K562 (cell line): Measurements from ENCODE around the gene LLPH. TPM values are rescaled to one million over a fixed set of nuclear protein-coding genes. Genes with fewer than 3 reads are reported as not detected.

Experiments
- MCM5 ChIP-seq: fragments of 450-650 bp; IDR thresholded peaks from 2 replicates; pipeline ENCODE4 v1.6.1; 2016; ENCODE audit warnings: low read depth
- PHTF2 ChIP-seq: fragments of 250-450 bp; sonication (Bioruptor Pico); IDR thresholded peaks from 2 replicates; pipeline ENCODE4 v1.5.0; 2021; ENCODE audit warnings: mild to moderate bottlenecking
- PRPF4 ChIP-seq: fragments of 200-400 bp; formaldehyde crosslinking; IDR thresholded peaks from one replicate; pipeline ENCODE4 v1.6.1; 2017; ENCODE audit warnings: low read length, low read depth, mild to moderate bottlenecking; ENCODE audit not compliant: insufficient read depth, poor library complexity, severe bottlenecking
- TAF15 ChIP-seq: fragments of 200-400 bp; formaldehyde crosslinking; IDR thresholded peaks from 2 replicates; pipeline ENCODE4 v1.6.1; 2017; ENCODE audit warnings: mild to moderate bottlenecking, low read depth, low read length, moderate library complexity
- ZNF165 ChIP-seq: fragments of 250-450 bp; sonication (Bioruptor Pico); IDR thresholded peaks from 2 replicates; pipeline ENCODE4 v1.4.0; 2020; ENCODE audit warnings: borderline replicate concordance
- polyA plus RNA-seq, 8 experiments: library from polyadenylated mRNA; depleted of rRNA in 4 of 8; stranded (reverse) in 5 of 8; unstranded in 3 of 8; fragments of >200 nt; fragmentation: Nextera tagmentation in 2 of 8; fragmentation: Illumina TruSeq in 1 of 8; extraction: Ambion mirVana in 2 of 8; extraction: Trizol in 1 of 8; gene quantifications; 2 replicates each; pipeline versions ENCODE4 v1.2.1 to v1.2.3, GENCODE V29; 2011 to 2014; ENCODE audit warnings: inconsistent platforms in 1 of 8, missing spikeins in 1 of 8
- total RNA-seq, 7 experiments: library from RNA; depleted of rRNA in 6 of 7; stranded (reverse); fragments of >200 nt in 6 of 7; fragmentation: Illumina TruSeq in 2 of 7; extraction: Trizol in 2 of 7; gene quantifications; 2 replicates each; pipeline versions ENCODE4 v1.2.1 to v1.2.3, GENCODE V29; 2011 to 2021; ENCODE audit warnings: low replicate concordance in 1 of 7
- TF ChIP-seq, protein P1 (sequence below): fragments of 450-650 bp; IDR thresholded peaks from 2 replicates; pipeline ENCODE4 v1.6.1; 2016; ENCODE audit warnings: low read depth
- TF ChIP-seq, protein P2 (sequence below): fragments of 200-800 bp; sonication (Bioruptor generic); IDR thresholded peaks from 2 replicates; pipeline ENCODE4 v1.6.1; 2016; ENCODE audit warnings: missing genetic modification characterization, missing compliant biosample characterization
- TF ChIP-seq, protein P3 (sequence below): sonication (generic); formaldehyde crosslinking; IDR thresholded peaks from 2 replicates; pipeline ENCODE4 v1.8.0; 2022; ENCODE audit warnings: missing genetic modification reagents, mild to moderate bottlenecking, borderline replicate concordance
- TF ChIP-seq, protein P4 (sequence below), 2 experiments: fragments of 200-800 bp in 1 of 2; sonication (Bioruptor generic) in 1 of 2; sonication (generic) in 1 of 2; formaldehyde crosslinking in 1 of 2; IDR thresholded peaks in 1 of 2; conservative IDR thresholded peaks in 1 of 2; 2 replicates each; pipeline versions ENCODE4 v1.5.0 to v1.6.1; 2016 to 2020; ENCODE audit warnings: missing compliant biosample characterization in 1 of 2, missing genetic modification characterization in 1 of 2, missing genetic modification reagents in 1 of 2

The LLPH gene
- total and polyA plus RNA-seq, 9 of the 15 experiments (the other 6 are each of a cell fraction or from before 2014, with no cell fraction given): 19.1 to 87.3 (median 59.6) TPM

DNA sequence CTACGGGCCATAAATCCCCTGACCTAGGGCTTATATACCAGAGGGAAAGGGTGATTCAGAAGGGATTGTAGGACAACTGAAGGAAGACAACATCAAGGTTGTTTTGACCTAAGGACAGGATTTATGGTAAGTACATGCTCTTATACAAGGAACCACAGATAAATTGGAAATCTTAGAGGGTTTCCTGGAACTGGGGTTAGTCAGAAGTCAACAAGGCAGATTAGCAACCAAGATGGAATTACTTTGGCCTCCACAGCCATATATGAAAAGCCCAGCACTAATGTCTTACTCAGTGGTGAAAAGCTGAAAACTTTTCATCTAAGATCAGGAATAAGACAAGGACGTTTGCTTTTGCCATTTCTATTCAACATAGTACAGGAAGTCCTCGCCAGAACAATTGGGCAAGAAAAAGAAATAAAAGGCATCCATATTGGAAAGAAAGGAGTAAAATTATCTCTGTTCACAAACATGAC is 33.8 kb upstream of the LLPH start (continued):
- TF ChIP-seq ZNF165 (CRISPR knock-in tag) (no peak), PHTF2 (CRISPR knock-in tag) (no peak), MCM5 (no peak), TAF15 (no peak), PRPF4 (no peak)
- TF ChIP-seq, protein P1, sequence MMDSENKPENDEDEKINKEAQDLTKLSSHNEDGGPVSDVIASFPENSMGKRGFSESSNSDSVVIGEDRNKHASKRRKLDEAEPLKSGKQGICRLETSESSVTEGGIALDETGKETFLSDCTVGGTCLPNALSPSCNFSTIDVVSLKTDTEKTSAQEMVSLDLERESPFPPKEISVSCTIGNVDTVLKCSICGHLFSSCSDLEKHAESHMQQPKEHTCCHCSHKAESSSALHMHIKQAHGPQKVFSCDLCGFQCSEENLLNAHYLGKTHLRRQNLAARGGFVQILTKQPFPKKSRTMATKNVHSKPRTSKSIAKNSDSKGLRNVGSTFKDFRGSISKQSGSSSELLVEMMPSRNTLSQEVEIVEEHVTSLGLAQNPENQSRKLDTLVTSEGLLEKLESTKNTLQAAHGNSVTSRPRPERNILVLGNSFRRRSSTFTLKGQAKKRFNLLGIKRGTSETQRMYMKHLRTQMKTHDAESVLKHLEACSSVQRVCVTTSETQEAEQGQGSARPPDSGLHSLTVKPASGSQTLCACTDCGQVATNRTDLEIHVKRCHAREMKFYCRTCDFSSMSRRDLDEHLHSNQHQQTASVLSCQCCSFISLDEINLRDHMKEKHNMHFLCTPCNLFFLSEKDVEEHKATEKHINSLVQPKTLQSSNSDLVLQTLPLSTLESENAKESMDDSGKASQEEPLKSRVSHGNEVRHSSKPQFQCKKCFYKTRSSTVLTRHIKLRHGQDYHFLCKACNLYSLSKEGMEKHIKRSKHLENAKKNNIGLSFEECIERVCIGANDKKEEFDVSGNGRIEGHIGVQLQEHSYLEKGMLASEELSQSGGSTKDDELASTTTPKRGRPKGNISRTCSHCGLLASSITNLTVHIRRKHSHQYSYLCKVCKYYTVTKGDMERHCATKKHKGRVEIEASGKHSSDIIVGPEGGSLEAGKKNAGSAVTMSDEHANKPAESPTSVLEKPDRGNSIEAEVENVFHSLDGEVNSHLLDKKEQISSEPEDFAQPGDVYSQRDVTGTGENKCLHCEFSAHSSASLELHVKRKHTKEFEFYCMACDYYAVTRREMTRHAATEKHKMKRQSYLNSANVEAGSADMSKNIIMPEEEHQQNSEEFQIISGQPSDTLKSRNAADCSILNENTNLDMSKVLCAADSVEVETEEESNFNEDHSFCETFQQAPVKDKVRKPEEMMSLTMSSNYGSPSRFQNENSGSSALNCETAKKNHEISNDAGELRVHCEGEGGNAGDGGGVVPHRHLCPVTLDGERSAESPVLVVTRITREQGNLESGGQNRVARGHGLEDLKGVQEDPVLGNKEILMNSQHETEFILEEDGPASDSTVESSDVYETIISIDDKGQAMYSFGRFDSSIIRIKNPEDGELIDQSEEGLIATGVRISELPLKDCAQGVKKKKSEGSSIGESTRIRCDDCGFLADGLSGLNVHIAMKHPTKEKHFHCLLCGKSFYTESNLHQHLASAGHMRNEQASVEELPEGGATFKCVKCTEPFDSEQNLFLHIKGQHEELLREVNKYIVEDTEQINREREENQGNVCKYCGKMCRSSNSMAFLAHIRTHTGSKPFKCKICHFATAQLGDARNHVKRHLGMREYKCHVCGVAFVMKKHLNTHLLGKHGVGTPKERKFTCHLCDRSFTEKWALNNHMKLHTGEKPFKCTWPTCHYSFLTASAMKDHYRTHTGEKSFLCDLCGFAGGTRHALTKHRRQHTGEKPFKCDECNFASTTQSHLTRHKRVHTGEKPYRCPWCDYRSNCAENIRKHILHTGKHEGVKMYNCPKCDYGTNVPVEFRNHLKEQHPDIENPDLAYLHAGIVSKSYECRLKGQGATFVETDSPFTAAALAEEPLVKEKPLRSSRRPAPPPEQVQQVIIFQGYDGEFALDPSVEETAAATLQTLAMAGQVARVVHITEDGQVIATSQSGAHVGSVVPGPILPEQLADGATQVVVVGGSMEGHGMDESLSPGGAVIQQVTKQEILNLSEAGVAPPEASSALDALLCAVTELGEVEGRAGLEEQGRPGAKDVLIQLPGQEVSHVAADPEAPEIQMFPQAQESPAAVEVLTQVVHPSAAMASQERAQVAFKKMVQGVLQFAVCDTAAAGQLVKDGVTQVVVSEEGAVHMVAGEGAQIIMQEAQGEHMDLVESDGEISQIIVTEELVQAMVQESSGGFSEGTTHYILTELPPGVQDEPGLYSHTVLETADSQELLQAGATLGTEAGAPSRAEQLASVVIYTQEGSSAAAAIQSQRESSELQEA: no peak
- TF ChIP-seq, protein P2, sequence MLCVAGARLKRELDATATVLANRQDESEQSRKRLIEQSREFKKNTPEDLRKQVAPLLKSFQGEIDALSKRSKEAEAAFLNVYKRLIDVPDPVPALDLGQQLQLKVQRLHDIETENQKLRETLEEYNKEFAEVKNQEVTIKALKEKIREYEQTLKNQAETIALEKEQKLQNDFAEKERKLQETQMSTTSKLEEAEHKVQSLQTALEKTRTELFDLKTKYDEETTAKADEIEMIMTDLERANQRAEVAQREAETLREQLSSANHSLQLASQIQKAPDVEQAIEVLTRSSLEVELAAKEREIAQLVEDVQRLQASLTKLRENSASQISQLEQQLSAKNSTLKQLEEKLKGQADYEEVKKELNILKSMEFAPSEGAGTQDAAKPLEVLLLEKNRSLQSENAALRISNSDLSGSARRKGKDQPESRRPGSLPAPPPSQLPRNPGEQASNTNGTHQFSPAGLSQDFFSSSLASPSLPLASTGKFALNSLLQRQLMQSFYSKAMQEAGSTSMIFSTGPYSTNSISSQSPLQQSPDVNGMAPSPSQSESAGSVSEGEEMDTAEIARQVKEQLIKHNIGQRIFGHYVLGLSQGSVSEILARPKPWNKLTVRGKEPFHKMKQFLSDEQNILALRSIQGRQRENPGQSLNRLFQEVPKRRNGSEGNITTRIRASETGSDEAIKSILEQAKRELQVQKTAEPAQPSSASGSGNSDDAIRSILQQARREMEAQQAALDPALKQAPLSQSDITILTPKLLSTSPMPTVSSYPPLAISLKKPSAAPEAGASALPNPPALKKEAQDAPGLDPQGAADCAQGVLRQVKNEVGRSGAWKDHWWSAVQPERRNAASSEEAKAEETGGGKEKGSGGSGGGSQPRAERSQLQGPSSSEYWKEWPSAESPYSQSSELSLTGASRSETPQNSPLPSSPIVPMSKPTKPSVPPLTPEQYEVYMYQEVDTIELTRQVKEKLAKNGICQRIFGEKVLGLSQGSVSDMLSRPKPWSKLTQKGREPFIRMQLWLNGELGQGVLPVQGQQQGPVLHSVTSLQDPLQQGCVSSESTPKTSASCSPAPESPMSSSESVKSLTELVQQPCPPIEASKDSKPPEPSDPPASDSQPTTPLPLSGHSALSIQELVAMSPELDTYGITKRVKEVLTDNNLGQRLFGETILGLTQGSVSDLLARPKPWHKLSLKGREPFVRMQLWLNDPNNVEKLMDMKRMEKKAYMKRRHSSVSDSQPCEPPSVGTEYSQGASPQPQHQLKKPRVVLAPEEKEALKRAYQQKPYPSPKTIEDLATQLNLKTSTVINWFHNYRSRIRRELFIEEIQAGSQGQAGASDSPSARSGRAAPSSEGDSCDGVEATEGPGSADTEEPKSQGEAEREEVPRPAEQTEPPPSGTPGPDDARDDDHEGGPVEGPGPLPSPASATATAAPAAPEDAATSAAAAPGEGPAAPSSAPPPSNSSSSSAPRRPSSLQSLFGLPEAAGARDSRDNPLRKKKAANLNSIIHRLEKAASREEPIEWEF (CRISPR knock-in tag): no peak
- TF ChIP-seq, protein P3, sequence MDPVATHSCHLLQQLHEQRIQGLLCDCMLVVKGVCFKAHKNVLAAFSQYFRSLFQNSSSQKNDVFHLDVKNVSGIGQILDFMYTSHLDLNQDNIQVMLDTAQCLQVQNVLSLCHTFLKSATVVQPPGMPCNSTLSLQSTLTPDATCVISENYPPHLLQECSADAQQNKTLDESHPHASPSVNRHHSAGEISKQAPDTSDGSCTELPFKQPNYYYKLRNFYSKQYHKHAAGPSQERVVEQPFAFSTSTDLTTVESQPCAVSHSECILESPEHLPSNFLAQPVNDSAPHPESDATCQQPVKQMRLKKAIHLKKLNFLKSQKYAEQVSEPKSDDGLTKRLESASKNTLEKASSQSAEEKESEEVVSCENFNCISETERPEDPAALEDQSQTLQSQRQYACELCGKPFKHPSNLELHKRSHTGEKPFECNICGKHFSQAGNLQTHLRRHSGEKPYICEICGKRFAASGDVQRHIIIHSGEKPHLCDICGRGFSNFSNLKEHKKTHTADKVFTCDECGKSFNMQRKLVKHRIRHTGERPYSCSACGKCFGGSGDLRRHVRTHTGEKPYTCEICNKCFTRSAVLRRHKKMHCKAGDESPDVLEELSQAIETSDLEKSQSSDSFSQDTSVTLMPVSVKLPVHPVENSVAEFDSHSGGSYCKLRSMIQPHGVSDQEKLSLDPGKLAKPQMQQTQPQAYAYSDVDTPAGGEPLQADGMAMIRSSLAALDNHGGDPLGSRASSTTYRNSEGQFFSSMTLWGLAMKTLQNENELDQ (CRISPR knock-in tag): no peak
- TF ChIP-seq, protein P4, sequence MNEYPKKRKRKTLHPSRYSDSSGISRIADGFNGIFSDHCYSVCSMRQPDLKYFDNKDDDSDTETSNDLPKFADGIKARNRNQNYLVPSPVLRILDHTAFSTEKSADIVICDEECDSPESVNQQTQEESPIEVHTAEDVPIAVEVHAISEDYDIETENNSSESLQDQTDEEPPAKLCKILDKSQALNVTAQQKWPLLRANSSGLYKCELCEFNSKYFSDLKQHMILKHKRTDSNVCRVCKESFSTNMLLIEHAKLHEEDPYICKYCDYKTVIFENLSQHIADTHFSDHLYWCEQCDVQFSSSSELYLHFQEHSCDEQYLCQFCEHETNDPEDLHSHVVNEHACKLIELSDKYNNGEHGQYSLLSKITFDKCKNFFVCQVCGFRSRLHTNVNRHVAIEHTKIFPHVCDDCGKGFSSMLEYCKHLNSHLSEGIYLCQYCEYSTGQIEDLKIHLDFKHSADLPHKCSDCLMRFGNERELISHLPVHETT (CRISPR knock-in tag; conservative IDR thresholded peaks at IDR 0.05 in 1 of 2, IDR thresholded peaks at IDR 0.05 in 1 of 2): peak in 1 of 2 experiments; percentile 63; a peak in 2 of 4 replicates
